Activated CD8-positive, alpha-beta memory T cell treated with anti-CD3 and anti-CD28 coated beads, Interleukin-2, amount 50 U/mL, for 48 hours (primary cell): ENCODE data around the gene NOC4L.

ENCODE experiments used
- DNase-seq: peaks from one replicate; pipeline ENCODE4 v3.0.0-alpha.2; 2020

NOC4L gene

GRCh38 chr12:132171293-132171967, 27.2 kb downstream of the NOC4L start:
- DNase-seq: no peak

- DNase-seq: no peak
Observed at GRCh38 chr12:132171968-132172521, 27.8 kb downstream of the NOC4L start.

- no peak for DNase-seq
Observed at GRCh38 chr12:132172619-132173018, 28.4 kb downstream of the NOC4L start.

- DNase-seq: no peak
Observed at GRCh38 chr12:132173135-132174014, 29.1 kb downstream of the NOC4L start.

- DNase-seq: no peak
Observed at GRCh38 chr12:132174015-132174838, 30.0 kb downstream of the NOC4L start.

GRCh38 chr12:132174839-132175490, 30.7 kb downstream of the NOC4L start:
- no peak for DNase-seq

GRCh38 chr12:132175496-132176384, 31.5 kb downstream of the NOC4L start:
- no peak for DNase-seq

- DNase-seq: no peak
Observed at GRCh38 chr12:132176385-132176919, 32.2 kb downstream of the NOC4L start.

- DNase-seq: no peak
Observed at GRCh38 chr12:132176920-132177551, 32.8 kb downstream of the NOC4L start.

GRCh38 chr12:132178316-132178715, 34.1 kb downstream of the NOC4L start:
- DNase-seq: no peak

- no peak for DNase-seq
Observed at GRCh38 chr12:132178801-132179401, 34.6 kb downstream of the NOC4L start.

GRCh38 chr12:132179431-132180362, 35.4 kb downstream of the NOC4L start:
- DNase-seq: no peak

- DNase-seq: no peak
Observed at GRCh38 chr12:132180648-132181546, 36.6 kb downstream of the NOC4L start.

GRCh38 chr12:132181570-132182200, 37.4 kb downstream of the NOC4L start:
- no peak for DNase-seq

- no peak for DNase-seq
Observed at GRCh38 chr12:132182206-132182710, 38.0 kb downstream of the NOC4L start.

GRCh38 chr12:132182711-132183365, 38.6 kb downstream of the NOC4L start:
- no peak for DNase-seq

- DNase-seq: no peak
Observed at GRCh38 chr12:132185705-132186104, 41.4 kb downstream of the NOC4L start.
